ENCODE results near the gene TMEM107.

Gene TMEM107

GRCh38 chr17:8138672-8139371 is 37.4 kb downstream of the TMEM107 start:
- TF ChIP-seq SPI1 (IDR thresholded peaks at IDR 0.05; ENCODE audit: low read depth, low read length), result no peak
- no peak; the same call in 1 of the 2 replicates for TF ChIP-seq POLR2A (IDR thresholded peaks at IDR 0.05; ENCODE audit: low read depth, low read length)
- TF ChIP-seq POU2F2 (IDR thresholded peaks at IDR 0.05; ENCODE audit: low read depth, low read length), result peak; percentile 54; the same call in 1 of the 2 replicates
- TF ChIP-seq TAF1 (IDR thresholded peaks at IDR 0.05; ENCODE audit: low read depth, low read length), result peak; percentile 23; the same call in 1 of the 2 replicates
- no peak for TF ChIP-seq PAX5 (IDR thresholded peaks at IDR 0.05; ENCODE audit: insufficient read depth, low read length, severe bottlenecking)
- FAIRE-seq, result peak; percentile 99
- peak; percentile 81 for DNase-seq (ENCODE audit: insufficient read length, low spot score)

GRCh38 chr17:8138374-8138671 is 37.9 kb downstream of the TMEM107 start:
- TF ChIP-seq SPI1 (IDR thresholded peaks at IDR 0.05; ENCODE audit: low read depth, low read length), result no peak
- TF ChIP-seq POLR2A (IDR thresholded peaks at IDR 0.05; ENCODE audit: low read depth, low read length), result no peak; the same call in 1 of the 2 replicates
- TF ChIP-seq POLR2AphosphoS5 (IDR thresholded peaks at IDR 0.05; ENCODE audit: low read depth, low read length), result no peak
- no peak for TF ChIP-seq TAF1 (IDR thresholded peaks at IDR 0.05; ENCODE audit: low read depth, low read length)
- no peak for TF ChIP-seq PAX5 (IDR thresholded peaks at IDR 0.05; ENCODE audit: insufficient read depth, low read length, severe bottlenecking)
- TF ChIP-seq POU2F2 (IDR thresholded peaks at IDR 0.05; ENCODE audit: low read depth, low read length), result no peak
- DNase-seq (ENCODE audit: insufficient read length, low spot score) (no peak), FAIRE-seq (no peak)

GRCh38 chr17:8137645-8138373 is 38.4 kb downstream of the TMEM107 start:
- TF ChIP-seq POU2F2 (IDR thresholded peaks at IDR 0.05; ENCODE audit: low read depth, low read length) (no peak), SPI1 (IDR thresholded peaks at IDR 0.05; ENCODE audit: low read depth, low read length) (no peak), TAF1 (IDR thresholded peaks at IDR 0.05; ENCODE audit: low read depth, low read length) (no peak), PAX5 (IDR thresholded peaks at IDR 0.05; ENCODE audit: insufficient read depth, low read length, severe bottlenecking) (no peak), POLR2AphosphoS5 (IDR thresholded peaks at IDR 0.05; ENCODE audit: low read depth, low read length) (no peak), POLR2A (IDR thresholded peaks at IDR 0.05; ENCODE audit: low read depth, low read length) (no peak)
- peak; percentile 35 for FAIRE-seq

GRCh38 chr17:8133941-8134340 is 42.2 kb downstream of the TMEM107 start:
- FAIRE-seq (no peak), DNase-seq (ENCODE audit: insufficient read length, low spot score) (no peak)
- TF ChIP-seq POLR2AphosphoS5 (IDR thresholded peaks at IDR 0.05; ENCODE audit: low read depth, low read length) (no peak), POLR2A (IDR thresholded peaks at IDR 0.05; ENCODE audit: low read depth, low read length) (no peak), SPI1 (IDR thresholded peaks at IDR 0.05; ENCODE audit: low read depth, low read length) (no peak), POU2F2 (IDR thresholded peaks at IDR 0.05; ENCODE audit: low read depth, low read length) (no peak), PAX5 (IDR thresholded peaks at IDR 0.05; ENCODE audit: insufficient read depth, low read length, severe bottlenecking) (no peak), TAF1 (IDR thresholded peaks at IDR 0.05; ENCODE audit: low read depth, low read length) (no peak)

More at GRCh38 chr17:8137645-8138373, 38.4 kb downstream of the TMEM107 start:
- no peak for DNase-seq (ENCODE audit: insufficient read length, low spot score)

GRCh38 chr17:8133399-8133798 is 42.8 kb downstream of the TMEM107 start:
- no peak for TF ChIP-seq SPI1 (IDR thresholded peaks at IDR 0.05; ENCODE audit: low read depth, low read length)
- TF ChIP-seq TAF1 (IDR thresholded peaks at IDR 0.05; ENCODE audit: low read depth, low read length), result no peak
- no peak for TF ChIP-seq POLR2A (IDR thresholded peaks at IDR 0.05; ENCODE audit: low read depth, low read length)
- TF ChIP-seq POLR2AphosphoS5 (IDR thresholded peaks at IDR 0.05; ENCODE audit: low read depth, low read length), result no peak
- TF ChIP-seq POU2F2 (IDR thresholded peaks at IDR 0.05; ENCODE audit: low read depth, low read length), result no peak
- no peak for TF ChIP-seq PAX5 (IDR thresholded peaks at IDR 0.05; ENCODE audit: insufficient read depth, low read length, severe bottlenecking)
- no peak for DNase-seq (ENCODE audit: insufficient read length, low spot score)
- FAIRE-seq, result no peak

- TF ChIP-seq POU2F2 (IDR thresholded peaks at IDR 0.05; ENCODE audit: low read depth, low read length), result no peak
- TF ChIP-seq POLR2A (IDR thresholded peaks at IDR 0.05; ENCODE audit: low read depth, low read length), result no peak
- peak; percentile 56 for FAIRE-seq
Measured at GRCh38 chr17:8131844-8132441, 44.2 kb downstream of the TMEM107 start.

GRCh38 chr17:8128125-8128784 is 47.9 kb downstream of the TMEM107 start:
- TF ChIP-seq PAX5 (IDR thresholded peaks at IDR 0.05; ENCODE audit: insufficient read depth, low read length, severe bottlenecking) (no peak), POLR2A (IDR thresholded peaks at IDR 0.05; ENCODE audit: low read depth, low read length) (no peak), SPI1 (IDR thresholded peaks at IDR 0.05; ENCODE audit: low read depth, low read length) (no peak), POU2F2 (IDR thresholded peaks at IDR 0.05; ENCODE audit: low read depth, low read length) (no peak), TAF1 (IDR thresholded peaks at IDR 0.05; ENCODE audit: low read depth, low read length) (no peak), POLR2AphosphoS5 (IDR thresholded peaks at IDR 0.05; ENCODE audit: low read depth, low read length) (no peak)

More at GRCh38 chr17:8131844-8132441, 44.2 kb downstream of the TMEM107 start:
- DNase-seq (ENCODE audit: insufficient read length, low spot score), result no peak

GRCh38 chr17:8126491-8127066 is 49.6 kb downstream of the TMEM107 start:
- DNase-seq (ENCODE audit: insufficient read length, low spot score), result no peak
- peak; percentile 33 for FAIRE-seq
- no peak for TF ChIP-seq SPI1 (IDR thresholded peaks at IDR 0.05; ENCODE audit: low read depth, low read length)
- no peak for TF ChIP-seq POLR2A (IDR thresholded peaks at IDR 0.05; ENCODE audit: low read depth, low read length)
- no peak for TF ChIP-seq TAF1 (IDR thresholded peaks at IDR 0.05; ENCODE audit: low read depth, low read length)
- TF ChIP-seq POLR2AphosphoS5 (IDR thresholded peaks at IDR 0.05; ENCODE audit: low read depth, low read length), result no peak
- TF ChIP-seq PAX5 (IDR thresholded peaks at IDR 0.05; ENCODE audit: insufficient read depth, low read length, severe bottlenecking), result no peak

More at GRCh38 chr17:8128125-8128784, 47.9 kb downstream of the TMEM107 start:
- no peak for DNase-seq (ENCODE audit: insufficient read length, low spot score)
- FAIRE-seq, result no peak
